ENCODE results near the gene DNAH5.

Gene DNAH5

DNA sequence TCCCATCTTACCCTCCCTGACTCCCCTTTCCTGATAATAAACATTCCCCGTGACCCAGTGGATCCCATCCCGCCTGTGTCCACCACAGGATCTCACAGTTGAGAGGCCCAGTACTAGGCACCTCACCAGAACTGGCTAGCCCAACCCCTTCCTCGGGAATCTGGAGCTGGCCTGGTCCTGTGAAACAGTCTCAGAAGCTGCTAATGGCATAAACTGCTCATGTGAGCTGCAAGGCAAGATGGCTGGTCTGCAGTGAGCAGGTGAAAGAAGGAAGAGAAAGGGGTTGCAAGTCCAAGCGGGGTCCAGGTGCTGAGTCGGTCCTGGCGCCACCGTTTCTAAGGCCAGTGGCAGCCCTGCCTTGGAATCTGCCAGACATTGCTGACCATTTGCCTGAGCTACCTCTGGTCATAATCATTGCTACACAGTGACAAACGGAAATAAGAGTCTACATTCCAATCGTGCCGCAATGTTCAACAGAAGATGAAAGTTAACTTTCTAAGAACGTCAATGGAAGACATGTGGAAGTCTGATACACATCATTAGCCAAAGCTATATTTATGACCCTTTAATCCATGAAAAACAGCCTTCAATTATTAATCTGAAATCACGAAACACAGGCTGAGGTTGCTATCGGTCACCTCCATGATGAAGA lies 33.7 kb downstream of the DNAH5 start:
- Histone ChIP-seq H3K4me1 (ENCODE audit: insufficient read depth, low read length) (no peaks in the 10 kb centered on the region), H3K9ac (ENCODE audit: low read length) (no peak overlapping the region), H3K36me3 (ENCODE audit: insufficient read depth, low read length) (no peaks in the 10 kb centered on the region), H3K4me3 (ENCODE audit: low read depth in 1 of 2, low read length in 2 of 2) (no peak overlapping the region), H3K27me3 (ENCODE audit: control insufficient read depth in 1 of 2, insufficient read depth in 2 of 2, low read length in 2 of 2) (no peaks in the 10 kb centered on the region), H3K9me3 (ENCODE audit: low read length) (no peaks in the 10 kb centered on the region), H3K27ac (ENCODE audit: low read depth, low read length) (no peak overlapping the region)

DNA sequence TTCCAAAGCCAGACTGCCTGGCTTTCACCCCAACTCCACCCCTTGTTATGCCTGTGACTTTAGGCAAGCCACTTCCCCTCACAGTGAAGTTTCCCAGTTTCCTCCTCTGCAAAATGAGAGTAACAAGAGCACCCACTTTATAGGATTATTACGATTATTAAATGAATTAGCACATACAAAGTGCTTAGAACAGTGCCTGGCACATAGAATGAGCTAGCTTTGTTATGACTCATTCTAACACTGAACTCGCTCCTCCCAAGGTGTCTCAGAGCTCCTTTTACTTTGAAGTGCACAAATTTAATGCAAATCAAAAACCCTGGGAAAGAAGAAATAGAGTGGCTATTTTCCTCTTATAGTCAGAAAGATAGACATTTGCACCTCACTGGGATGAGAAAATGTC lies 34.3 kb downstream of the DNAH5 start:
- H3K4me3 ChIP-seq (ENCODE audit: low read depth in 1 of 2, low read length in 2 of 2) = no peak overlapping the region
- no peak overlapping the region for H3K27ac ChIP-seq (ENCODE audit: low read depth, low read length)
- H3K27me3 ChIP-seq (ENCODE audit: control insufficient read depth in 1 of 2, insufficient read depth in 2 of 2, low read length in 2 of 2) = no peaks in the 10 kb centered on the region
- no peaks in the 10 kb centered on the region for H3K36me3 ChIP-seq (ENCODE audit: insufficient read depth, low read length)
- H3K9ac ChIP-seq (ENCODE audit: low read length) = no peak overlapping the region
- H3K9me3 ChIP-seq (ENCODE audit: low read length) = no peaks in the 10 kb centered on the region
- no peaks in the 10 kb centered on the region for H3K4me1 ChIP-seq (ENCODE audit: insufficient read depth, low read length)

DNA sequence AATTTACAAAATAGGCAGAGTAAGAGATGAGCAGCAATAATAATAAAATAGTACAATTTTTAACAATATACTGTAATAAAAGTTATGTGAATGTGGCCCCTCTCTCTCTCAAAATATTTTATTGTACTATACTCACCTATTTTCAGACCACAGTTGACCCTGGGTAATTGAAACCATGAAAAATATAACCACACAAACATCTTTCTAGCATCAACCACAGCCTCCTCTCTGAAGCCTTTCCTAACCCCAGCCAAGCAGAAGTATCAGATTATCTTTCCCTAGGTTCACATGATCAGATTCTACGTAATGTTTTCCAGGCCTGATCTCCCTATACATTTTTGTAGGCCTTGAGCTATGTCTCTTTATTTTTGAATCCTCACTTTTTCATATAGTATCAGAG lies 35.2 kb downstream of the DNAH5 start:
- Histone ChIP-seq H3K27me3 (ENCODE audit: control insufficient read depth in 1 of 2, insufficient read depth in 2 of 2, low read length in 2 of 2) (no peaks in the 10 kb centered on the region), H3K9me3 (ENCODE audit: low read length) (no peaks in the 10 kb centered on the region), H3K4me1 (ENCODE audit: insufficient read depth, low read length) (no peaks in the 10 kb centered on the region), H3K36me3 (ENCODE audit: insufficient read depth, low read length) (no peaks in the 10 kb centered on the region), H3K9ac (ENCODE audit: low read length) (no peak overlapping the region), H3K27ac (ENCODE audit: low read depth, low read length) (no peak overlapping the region), H3K4me3 (ENCODE audit: low read depth in 1 of 2, low read length in 2 of 2) (no peak overlapping the region)

DNA sequence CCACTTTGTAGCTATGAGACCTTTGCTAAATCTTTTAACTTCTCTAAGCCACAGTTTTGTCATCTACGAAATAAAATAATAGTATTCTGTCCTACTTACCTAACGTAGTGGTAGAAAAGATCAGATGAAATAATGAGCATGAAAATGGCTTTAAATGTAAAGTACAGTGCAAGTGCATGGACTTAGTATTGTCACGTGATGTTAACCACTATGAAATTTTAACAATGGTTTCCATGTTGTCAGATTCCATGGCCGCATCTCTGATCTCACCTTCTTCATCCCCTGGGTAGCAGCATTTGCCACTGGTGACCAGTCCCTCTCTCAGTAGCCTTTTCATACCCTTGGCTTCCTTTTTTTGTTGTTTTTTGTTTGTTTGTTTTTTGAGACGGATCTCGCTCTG lies 45.9 kb downstream of the DNAH5 start:
- Histone ChIP-seq H3K36me3 (ENCODE audit: insufficient read depth, low read length) (no peaks in the 10 kb centered on the region), H3K9me3 (ENCODE audit: low read length) (no peaks in the 10 kb centered on the region), H3K4me3 (ENCODE audit: low read depth in 1 of 2, low read length in 2 of 2) (no peak overlapping the region), H3K9ac (ENCODE audit: low read length) (no peak overlapping the region), H3K27ac (ENCODE audit: low read depth, low read length) (no peak overlapping the region), H3K4me1 (ENCODE audit: insufficient read depth, low read length) (no peaks in the 10 kb centered on the region), H3K27me3 (ENCODE audit: control insufficient read depth in 1 of 2, insufficient read depth in 2 of 2, low read length in 2 of 2) (no peaks in the 10 kb centered on the region)

DNA sequence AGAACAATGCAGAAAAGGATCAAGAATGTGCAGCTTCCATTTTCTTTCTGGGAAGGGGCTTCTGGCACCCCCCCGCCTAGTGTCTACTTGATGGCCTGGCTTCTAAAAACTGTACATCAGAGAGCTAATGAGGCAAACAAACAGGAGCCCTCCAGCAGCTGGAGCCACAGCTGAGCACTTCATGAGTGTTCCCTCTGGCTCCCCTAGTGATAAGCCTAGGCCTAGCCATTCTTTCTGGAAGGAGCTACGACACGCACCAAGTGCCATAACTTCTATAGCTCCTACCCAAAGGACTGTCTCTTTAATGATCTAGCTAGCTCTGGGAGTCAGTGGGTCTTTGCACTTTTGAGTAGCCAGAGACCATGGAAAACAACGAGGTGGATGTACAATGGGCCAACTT lies 66.1 kb downstream of the DNAH5 start:
- Histone ChIP-seq H3K4me1 (ENCODE audit: insufficient read depth, low read length) (no peaks in the 10 kb centered on the region), H3K27me3 (ENCODE audit: control insufficient read depth in 1 of 2, insufficient read depth in 2 of 2, low read length in 2 of 2) (no peaks in the 10 kb centered on the region), H3K36me3 (ENCODE audit: insufficient read depth, low read length) (no peaks in the 10 kb centered on the region), H3K9ac (ENCODE audit: low read length) (no peak overlapping the region), H3K27ac (ENCODE audit: low read depth, low read length) (no peak overlapping the region), H3K9me3 (ENCODE audit: low read length) (no peaks in the 10 kb centered on the region), H3K4me3 (ENCODE audit: low read depth in 1 of 2, low read length in 2 of 2) (no peak overlapping the region)

DNA sequence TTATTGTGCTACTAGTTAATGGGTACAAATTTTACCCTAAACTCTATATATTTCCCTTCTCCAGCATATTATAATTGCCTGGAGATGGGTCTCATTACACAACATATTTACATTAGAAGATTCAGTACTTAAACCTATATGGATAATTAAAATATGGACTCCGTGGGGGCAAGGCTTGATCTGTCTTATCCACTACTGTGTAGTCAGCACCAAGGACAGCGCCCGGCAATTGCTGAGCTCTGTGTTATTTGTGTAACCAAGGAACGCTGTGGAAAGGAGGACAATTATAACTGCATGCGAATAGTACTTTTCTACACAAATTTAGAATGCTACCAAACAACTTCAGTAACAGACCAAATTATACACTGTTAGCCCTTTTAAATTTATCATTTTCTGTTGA lies 77.7 kb downstream of the DNAH5 start:
- Histone ChIP-seq H3K4me1 (ENCODE audit: insufficient read depth, low read length) (no peaks in the 10 kb centered on the region), H3K27me3 (ENCODE audit: control insufficient read depth in 1 of 2, insufficient read depth in 2 of 2, low read length in 2 of 2) (no peaks in the 10 kb centered on the region), H3K4me3 (ENCODE audit: low read depth in 1 of 2, low read length in 2 of 2) (no peak overlapping the region), H3K36me3 (ENCODE audit: insufficient read depth, low read length) (no peaks in the 10 kb centered on the region), H3K9me3 (ENCODE audit: low read length) (no peaks in the 10 kb centered on the region), H3K9ac (ENCODE audit: low read length) (no peak overlapping the region), H3K27ac (ENCODE audit: low read depth, low read length) (no peak overlapping the region)

DNA sequence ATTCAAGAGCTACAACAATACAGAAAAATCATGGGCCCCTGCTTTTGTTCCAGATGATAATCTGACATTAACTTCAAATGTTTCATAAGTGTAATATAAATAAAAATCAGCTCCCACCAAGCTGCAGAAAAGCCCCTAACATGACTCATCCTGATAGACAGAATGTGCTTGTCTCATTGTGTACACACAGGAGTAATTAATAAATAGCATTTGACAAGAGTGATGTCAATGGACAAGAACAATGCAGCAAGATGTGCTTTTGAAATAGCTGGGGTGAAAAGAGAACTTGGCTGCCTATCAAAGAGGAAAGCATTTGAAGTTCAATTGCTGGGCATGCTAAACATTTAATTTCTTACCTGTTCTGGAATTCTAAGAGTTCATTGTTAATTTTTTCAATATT lies 79.2 kb downstream of the DNAH5 start:
- no peak overlapping the region for H3K27ac ChIP-seq (ENCODE audit: low read depth, low read length)
- no peaks in the 10 kb centered on the region for H3K27me3 ChIP-seq (ENCODE audit: control insufficient read depth in 1 of 2, insufficient read depth in 2 of 2, low read length in 2 of 2)
- H3K36me3 ChIP-seq (ENCODE audit: insufficient read depth, low read length) = no peaks in the 10 kb centered on the region
- no peaks in the 10 kb centered on the region for H3K9me3 ChIP-seq (ENCODE audit: low read length)
- H3K4me1 ChIP-seq (ENCODE audit: insufficient read depth, low read length) = no peaks in the 10 kb centered on the region
- H3K4me3 ChIP-seq (ENCODE audit: low read depth in 1 of 2, low read length in 2 of 2) = no peak overlapping the region
- H3K9ac ChIP-seq (ENCODE audit: low read length) = no peak overlapping the region

DNA sequence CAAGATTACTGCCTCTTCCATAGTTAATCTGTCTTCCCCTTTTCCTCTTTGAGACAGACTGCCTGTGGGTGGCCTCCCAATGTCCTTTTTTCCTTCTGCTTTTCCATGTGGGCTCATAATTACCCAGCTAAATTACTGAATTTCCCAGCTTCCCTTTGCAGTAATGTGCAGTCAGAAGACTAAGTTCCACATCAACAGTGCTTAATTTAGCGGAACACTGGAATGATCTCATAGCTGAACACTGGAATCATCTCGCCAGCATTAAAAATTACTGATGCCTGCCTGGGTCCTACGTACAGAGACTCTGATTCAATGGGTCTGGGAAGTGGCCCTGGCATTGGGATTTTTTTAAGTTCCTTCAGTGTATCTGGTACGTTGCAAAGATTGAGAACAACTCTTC lies 84.3 kb downstream of the DNAH5 start:
- H3K9ac ChIP-seq (ENCODE audit: low read length) = no peak overlapping the region
- H3K36me3 ChIP-seq (ENCODE audit: insufficient read depth, low read length) = no peaks in the 10 kb centered on the region
- no peaks in the 10 kb centered on the region for H3K27me3 ChIP-seq (ENCODE audit: control insufficient read depth in 1 of 2, insufficient read depth in 2 of 2, low read length in 2 of 2)
- H3K27ac ChIP-seq (ENCODE audit: low read depth, low read length) = no peak overlapping the region
- H3K4me1 ChIP-seq (ENCODE audit: insufficient read depth, low read length) = no peaks in the 10 kb centered on the region
- H3K9me3 ChIP-seq (ENCODE audit: low read length) = no peaks in the 10 kb centered on the region
- no peak overlapping the region for H3K4me3 ChIP-seq (ENCODE audit: low read depth in 1 of 2, low read length in 2 of 2)

DNA sequence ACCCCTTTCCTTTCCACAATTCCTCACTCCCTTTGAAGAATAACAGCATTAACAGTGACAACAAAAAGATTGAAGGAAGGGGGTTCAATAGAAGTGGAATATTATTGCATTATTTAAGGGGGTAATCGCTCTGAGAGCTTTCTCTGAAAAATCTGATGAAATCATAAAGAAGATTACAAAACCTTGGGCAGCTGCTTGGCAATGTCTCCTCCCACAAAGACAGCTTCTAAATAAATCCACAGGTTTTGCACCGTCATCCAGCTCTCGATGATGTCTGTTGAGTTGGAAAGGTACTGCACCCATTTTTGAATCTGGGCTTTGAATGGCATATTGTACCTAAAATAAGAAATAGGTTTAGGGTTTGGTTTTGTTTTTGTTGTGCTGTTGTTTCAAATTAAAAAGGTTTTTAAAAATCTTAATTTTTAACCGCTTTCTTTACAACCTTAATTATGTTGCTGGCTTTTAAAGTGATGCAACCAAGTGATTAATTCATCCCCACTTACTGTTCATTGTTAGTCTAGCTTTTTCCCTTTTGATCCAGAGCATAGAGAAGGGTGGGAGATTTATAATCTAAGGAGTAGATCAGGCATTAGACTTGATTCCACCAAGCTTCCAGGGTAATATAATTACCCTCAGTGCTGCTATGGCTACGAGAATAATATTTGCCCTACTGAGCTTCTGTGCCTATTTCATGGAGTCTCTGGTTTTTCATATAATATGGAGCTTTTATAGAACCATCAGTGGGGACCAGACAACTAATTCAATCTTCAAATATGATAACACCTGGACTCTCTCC lies 85.0 kb downstream of the DNAH5 start:
- H3K27ac ChIP-seq (ENCODE audit: low read depth, low read length) = no peak overlapping the region
- H3K9ac ChIP-seq (ENCODE audit: low read length) = no peak overlapping the region
- no peaks in the 10 kb centered on the region for H3K4me1 ChIP-seq (ENCODE audit: insufficient read depth, low read length)
- no peaks in the 10 kb centered on the region for H3K27me3 ChIP-seq (ENCODE audit: control insufficient read depth in 1 of 2, insufficient read depth in 2 of 2, low read length in 2 of 2)
- H3K4me3 ChIP-seq (ENCODE audit: low read depth in 1 of 2, low read length in 2 of 2) = no peak overlapping the region
- H3K36me3 ChIP-seq (ENCODE audit: insufficient read depth, low read length) = no peaks in the 10 kb centered on the region
- no peaks in the 10 kb centered on the region for H3K9me3 ChIP-seq (ENCODE audit: low read length)

DNA sequence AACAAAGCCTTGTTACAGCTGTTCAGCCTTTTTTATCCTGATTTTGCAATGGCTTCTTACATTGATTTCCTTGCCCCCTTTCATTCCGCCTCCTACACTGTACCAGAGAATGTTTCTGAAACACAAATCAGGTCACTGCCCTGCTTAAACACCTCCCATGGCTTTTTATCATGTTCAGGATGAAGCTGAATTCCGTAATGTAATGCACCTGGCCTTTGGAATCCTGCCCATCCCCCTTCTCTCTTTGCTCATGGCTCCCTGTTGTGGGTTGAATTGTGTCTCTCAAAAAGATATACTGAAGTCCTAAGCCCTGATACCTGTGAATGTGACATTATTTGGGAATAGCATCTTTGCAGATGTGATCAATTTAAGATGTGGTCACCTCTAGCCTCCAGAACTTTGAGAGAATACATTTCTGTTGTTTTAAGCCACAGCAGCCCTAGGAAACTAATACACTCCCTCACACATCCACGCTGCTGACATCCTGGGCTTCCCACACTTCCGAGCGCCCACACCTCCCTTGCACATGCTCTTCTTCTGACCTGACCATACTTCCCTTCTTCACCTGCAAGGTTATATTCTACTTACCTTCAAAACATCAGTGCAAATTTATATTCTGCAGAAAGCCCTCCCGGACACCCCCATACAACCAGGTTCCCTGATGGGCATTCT lies 101.2 kb downstream of the DNAH5 start:
- H3K27ac ChIP-seq (ENCODE audit: low read depth, low read length) = no peak overlapping the region
- H3K27me3 ChIP-seq (ENCODE audit: control insufficient read depth in 1 of 2, insufficient read depth in 2 of 2, low read length in 2 of 2) = no peaks in the 10 kb centered on the region
- no peaks in the 10 kb centered on the region for H3K36me3 ChIP-seq (ENCODE audit: insufficient read depth, low read length)
- H3K4me1 ChIP-seq (ENCODE audit: insufficient read depth, low read length) = no peaks in the 10 kb centered on the region
- no peaks in the 10 kb centered on the region for H3K9me3 ChIP-seq (ENCODE audit: low read length)
- no peak overlapping the region for H3K9ac ChIP-seq (ENCODE audit: low read length)
- no peak overlapping the region for H3K4me3 ChIP-seq (ENCODE audit: low read depth in 1 of 2, low read length in 2 of 2)

DNA sequence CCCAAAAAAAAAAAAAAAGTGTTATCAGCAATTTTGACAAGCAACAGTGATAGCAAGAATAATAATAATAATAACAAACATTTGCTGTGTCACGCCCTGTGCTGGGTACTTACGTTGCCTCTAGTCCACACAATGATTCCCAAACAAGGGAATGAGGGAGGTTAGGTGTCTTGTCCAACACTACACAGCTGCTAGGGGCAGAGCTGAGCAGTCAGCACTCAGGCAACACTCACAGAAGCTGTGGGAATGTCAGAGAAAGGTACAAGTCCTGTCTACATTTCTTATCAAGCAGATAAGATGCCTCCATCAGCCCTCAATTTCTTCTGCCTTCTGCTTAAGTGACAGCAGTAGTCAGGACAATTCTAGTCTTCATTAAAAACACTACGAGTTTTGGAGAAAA lies 111.0 kb downstream of the DNAH5 start:
- no peak overlapping the region for H3K4me3 ChIP-seq (ENCODE audit: low read depth in 1 of 2, low read length in 2 of 2)
- H3K9ac ChIP-seq (ENCODE audit: low read length) = no peak overlapping the region
- no peaks in the 10 kb centered on the region for H3K4me1 ChIP-seq (ENCODE audit: insufficient read depth, low read length)
- no peaks in the 10 kb centered on the region for H3K27me3 ChIP-seq (ENCODE audit: control insufficient read depth in 1 of 2, insufficient read depth in 2 of 2, low read length in 2 of 2)
- no peaks in the 10 kb centered on the region for H3K9me3 ChIP-seq (ENCODE audit: low read length)
- no peaks in the 10 kb centered on the region for H3K36me3 ChIP-seq (ENCODE audit: insufficient read depth, low read length)
- no peak overlapping the region for H3K27ac ChIP-seq (ENCODE audit: low read depth, low read length)
